HG02840 (cell line): Measurements from ENCODE around the gene EXOC2.
"Not testable (repeated sequence)": the region's sequence is repeated elsewhere in the genome, so short reads cannot be mapped to it uniquely, and the experiment has no call there.

Experiments used
- ATAC-seq: cut with Tn5 transposase; IDR thresholded peaks from one replicate; pipeline ENCODE4 v1.9.1; 2021; ENCODE audit warnings: mild to moderate bottlenecking, moderate library complexity, moderate number of reproducible peaks; ENCODE audit not compliant: unreplicated experiment, low FRiP score

EXOC2 gene

GRCh38 chr6:710601-711571, 17.9 kb upstream of the EXOC2 start:
- ATAC-seq: peak; percentile 76

- ATAC-seq: no peak
These were observed 16.6 kb upstream of the EXOC2 start for GRCh38 chr6:709471-710056.

DNA sequence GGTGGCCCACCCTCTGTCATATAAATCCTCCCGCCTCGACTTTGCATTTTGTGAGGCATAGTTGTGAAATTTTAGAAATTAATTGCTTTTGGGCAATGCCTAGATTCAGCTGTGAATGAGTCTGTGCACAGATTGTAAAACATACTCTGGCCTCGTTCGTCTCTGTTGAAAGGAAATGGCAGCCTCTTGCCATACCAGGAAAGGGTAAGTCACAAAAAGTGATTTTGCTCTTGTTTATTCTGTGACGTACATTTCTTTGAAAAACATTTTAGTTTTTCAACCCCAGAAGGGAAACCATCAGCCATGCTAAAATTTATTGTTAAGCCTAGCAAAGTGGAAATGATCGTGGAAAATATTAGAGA, 15.3 kb upstream of the EXOC2 start:
- no peak for ATAC-seq

DNA sequence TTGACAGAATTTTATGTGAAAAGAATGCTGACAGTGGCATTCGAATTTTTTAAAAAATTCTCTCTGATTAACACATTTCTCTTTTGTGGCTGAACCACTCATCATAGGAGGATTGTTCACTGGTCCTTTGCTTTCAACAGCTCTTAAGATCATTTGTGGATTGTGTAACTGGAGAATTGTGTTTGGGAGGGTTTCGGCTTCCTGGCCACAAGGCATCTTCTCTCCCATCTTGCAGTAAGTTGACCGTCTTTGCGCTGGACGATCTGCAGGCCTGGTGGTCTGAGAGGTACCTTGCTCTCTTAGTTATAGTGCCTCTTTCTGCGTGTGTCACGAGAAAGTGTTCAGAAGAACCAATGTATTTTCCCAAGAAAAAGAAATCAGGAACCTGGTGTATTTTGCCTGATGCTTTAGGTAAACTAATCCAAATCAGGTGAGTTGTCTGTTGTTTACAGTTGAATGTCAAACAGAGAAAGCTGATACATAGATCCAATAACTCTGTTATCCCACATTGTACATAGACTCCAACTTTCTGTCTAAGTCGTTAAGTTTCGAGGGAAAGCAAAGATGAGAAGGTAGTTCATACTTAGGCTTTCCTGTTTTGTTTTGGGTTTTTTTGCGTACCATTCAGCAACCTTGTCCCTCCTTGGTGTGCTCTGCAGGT, 14.8 kb upstream of the EXOC2 start:
- no peak for ATAC-seq

DNA sequence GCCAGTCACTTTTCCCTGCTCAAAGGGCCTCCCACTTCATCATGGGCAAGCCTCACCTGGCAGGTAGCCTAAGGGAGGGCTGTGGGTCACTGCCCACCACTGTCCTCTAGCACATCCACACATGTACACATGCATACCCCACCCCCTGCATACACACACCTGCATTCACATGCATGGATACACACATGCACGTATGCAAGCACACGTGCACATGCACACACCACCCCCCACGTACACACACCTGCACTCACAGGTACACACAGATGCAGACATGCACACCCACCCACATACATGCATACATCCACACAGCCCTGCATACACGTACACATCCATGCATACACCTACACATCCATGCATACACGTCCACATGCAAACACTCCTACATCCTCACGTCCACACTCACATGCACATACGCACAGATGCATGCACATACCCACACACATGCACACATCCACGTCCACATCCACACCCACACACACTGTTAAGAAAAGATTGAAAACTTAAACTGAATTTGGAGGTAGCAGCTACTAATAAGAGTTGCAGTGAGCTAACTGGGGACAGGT, 14.0 kb upstream of the EXOC2 start:
- ATAC-seq: no peak

- ATAC-seq: no peak
These were observed 13.2 kb upstream of the EXOC2 start for GRCh38 chr6:706146-706545.

- ATAC-seq: no peak
These were observed 12.1 kb upstream of the EXOC2 start for GRCh38 chr6:705047-705446.

GRCh38 chr6:704046-704445, 11.1 kb upstream of the EXOC2 start:
- no peak for ATAC-seq

GRCh38 chr6:703552-703951, 10.6 kb upstream of the EXOC2 start:
- ATAC-seq: no peak

DNA sequence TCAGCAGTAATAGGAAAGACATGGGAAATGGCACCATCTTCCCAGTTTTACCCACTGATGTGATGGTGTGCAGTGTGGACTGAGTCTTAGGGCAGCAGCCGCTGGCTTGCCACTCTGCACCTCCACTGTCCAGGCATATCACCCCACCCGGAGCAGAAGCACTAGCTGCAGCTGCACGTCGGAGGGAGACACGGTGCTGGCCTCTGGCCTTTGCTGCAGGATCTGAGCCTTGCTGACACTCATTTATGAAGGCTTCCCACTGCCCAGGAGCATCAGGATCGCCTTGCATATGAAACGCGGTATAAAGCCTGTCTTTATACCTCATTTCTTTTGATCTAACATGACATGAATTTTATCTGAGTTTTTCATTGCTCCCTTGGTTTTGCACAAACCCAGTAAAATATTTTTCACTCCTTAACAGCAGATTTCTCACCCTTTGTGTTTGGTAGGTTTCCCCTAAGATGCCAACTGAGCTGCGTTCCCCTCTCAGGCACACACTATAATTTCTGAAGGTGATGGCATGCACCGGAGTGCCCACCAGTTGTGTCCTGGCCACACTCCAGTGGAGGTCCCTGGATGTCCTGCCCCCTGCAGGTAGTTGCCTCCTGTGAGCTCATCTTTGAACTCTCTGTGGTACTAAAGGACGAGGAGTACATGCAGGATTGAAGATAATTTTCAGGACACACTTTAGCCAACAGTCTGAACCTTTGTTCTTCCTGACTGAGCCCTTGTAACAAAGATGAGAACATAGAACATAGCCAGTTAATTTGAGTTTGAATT, 9.0 kb upstream of the EXOC2 start:
- ATAC-seq: no peak

- no peak for ATAC-seq
These were observed 8.3 kb upstream of the EXOC2 start for GRCh38 chr6:701215-701614.

GRCh38 chr6:700490-700889, 7.6 kb upstream of the EXOC2 start:
- no peak for ATAC-seq

GRCh38 chr6:699319-699718, 6.4 kb upstream of the EXOC2 start:
- ATAC-seq: no peak

DNA sequence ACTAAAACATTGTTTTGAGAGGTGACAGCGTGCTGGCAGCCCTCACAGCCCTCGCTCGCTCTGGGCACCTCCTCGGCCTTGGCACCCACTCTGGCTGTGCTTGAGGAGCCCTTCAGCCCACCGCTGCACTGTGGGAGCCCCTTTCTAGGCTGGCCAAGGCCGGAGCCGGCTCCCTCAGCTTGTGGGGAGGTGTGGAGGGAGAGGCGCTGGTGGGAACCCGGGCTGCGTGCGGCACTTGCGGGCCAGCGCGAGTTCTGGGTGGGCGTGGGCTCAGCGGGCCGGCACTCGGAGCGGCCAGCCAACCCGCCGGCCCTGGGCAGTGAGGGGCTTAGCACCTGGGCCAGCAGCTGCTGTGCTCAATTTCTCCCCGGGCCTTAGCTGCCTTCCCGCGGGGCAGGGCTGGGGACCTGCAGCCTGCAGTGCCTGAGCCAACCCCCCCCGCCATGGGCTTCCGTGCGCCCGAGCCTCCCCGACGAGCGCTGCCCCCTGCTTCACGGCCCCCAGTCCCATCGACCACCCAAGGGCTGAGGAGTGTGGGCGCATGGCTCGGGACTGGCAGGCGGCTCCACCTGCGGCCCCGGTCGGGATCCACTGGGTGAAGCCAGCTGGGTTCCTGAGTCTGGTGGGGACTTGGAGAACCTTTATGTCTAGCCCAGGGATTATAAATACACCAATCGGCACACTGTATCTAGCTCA, 1.6 kb upstream of the EXOC2 start:
- ATAC-seq: not testable (repeated sequence)

DNA sequence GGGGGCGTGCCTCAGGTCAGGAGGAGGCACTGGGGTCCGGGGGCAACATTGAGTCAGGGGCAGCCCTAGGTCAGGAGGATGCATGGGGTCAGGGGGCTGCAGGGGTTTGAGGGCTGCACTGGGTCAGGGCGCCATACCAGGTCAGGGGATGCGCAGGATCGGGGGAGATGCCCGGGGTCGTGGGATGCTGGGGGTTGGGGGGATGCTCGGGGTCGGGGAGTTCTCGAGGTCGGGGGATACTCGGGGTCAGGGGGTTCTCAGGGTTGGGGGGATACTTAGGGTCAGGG, 727 bp upstream of the EXOC2 start:
- ATAC-seq: no peak

- peak; percentile 56 for ATAC-seq
These were observed 535 bp downstream of the EXOC2 start for GRCh38 chr6:692356-692851.

DNA sequence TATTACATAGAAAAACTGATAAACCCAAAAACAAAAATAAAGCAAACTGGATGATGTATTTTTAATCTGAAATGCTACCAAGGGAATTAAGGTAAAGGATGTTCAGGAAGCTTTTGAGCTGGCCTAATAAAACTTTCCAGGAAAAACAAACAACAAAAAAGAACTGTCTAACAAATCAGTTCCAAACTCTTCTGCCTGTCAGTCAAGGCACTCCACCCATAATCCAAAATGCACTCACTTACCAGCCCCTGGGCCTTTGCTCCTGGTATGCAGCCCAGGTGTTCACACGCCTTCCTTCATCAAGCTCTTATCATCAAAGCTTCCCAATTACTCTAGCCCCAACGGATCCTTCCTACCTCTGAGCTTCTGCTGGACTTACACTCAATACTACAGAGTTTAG, 3.7 kb downstream of the EXOC2 start:
- ATAC-seq: no peak

- ATAC-seq: no peak
These were observed 6.4 kb downstream of the EXOC2 start for GRCh38 chr6:686497-686896.

DNA sequence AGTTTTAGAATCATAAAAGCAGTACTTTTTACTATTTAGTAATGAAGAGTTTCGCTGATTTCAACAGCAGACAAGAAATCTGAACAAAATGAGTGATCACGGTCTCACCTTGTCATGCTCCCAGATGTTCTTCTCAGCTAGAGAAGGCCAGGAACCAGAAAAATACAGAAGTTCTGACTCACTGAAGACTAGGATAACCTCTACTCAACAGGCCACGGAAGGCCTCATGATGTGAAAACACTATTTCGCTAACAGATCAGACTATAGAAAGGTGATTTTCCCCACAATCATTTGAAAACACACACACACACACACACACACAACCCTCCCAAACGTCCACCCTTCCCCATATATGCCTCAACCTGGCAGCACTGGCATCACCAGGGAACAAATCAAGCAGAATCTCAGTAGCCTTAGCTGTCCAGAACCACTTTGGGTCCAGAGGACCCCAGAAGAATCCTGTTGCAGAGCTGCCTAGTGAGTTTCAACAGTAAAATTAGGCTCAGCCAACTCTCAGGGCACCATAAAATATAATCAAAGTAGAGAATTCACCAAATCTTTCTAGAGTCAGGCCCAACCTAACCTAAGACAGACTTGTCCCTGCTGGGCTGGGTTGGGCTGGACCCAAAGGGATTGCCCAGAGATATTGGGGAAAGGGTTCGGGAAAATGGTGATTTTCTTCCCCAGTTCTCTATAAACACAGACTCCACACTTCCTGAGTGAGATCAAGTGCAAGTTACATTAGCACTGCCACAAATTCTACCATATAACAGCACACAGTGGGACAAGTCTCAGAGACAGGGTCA, 7.9 kb downstream of the EXOC2 start:
- ATAC-seq: peak; percentile 84
